ENCODE data around the gene HCN2.
"Not testable (repeated sequence)": the region's sequence is repeated elsewhere in the genome, so short reads cannot be mapped to it uniquely, and the experiment has no call there.

The HCN2 gene

DNA sequence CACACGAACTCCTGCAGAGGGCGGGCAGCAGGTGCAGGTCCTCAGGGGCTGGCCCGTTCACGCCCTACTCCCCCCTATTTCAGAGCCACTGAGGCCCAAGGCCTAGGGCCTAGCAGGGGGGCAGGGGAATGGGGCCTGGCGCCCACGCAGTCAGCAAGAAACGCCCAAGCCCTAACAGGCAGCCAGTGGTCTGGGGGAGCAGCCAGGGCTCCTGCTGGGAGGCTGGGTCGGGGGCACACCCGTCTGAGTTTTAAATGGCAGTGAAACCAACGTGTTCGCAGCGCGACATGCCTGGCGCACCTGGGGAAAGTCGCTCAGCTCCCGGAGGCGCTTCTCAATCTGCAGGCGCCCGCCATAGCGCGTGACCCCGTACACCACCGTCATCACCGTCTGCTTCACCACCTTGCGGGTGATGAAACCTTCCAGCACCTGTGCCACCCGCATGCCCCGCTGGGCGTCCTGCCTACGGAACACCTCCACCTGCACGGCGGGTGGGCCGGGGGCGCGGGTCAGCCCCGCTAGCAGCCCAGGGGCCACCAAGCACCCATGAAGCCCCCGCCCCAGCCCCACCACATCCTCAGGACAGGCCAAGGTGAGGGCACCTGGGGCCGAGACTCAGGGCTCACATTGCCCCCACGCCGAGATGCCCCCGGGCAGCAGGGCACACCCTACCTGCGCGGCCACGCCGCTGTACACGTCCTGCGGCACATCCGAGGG is 29.8 kb downstream of the HCN2 start:
- POLR2A ChIA-PET, result no interaction called here
- DNase-seq (ENCODE audit: extremely low spot score), result no peak

DNA sequence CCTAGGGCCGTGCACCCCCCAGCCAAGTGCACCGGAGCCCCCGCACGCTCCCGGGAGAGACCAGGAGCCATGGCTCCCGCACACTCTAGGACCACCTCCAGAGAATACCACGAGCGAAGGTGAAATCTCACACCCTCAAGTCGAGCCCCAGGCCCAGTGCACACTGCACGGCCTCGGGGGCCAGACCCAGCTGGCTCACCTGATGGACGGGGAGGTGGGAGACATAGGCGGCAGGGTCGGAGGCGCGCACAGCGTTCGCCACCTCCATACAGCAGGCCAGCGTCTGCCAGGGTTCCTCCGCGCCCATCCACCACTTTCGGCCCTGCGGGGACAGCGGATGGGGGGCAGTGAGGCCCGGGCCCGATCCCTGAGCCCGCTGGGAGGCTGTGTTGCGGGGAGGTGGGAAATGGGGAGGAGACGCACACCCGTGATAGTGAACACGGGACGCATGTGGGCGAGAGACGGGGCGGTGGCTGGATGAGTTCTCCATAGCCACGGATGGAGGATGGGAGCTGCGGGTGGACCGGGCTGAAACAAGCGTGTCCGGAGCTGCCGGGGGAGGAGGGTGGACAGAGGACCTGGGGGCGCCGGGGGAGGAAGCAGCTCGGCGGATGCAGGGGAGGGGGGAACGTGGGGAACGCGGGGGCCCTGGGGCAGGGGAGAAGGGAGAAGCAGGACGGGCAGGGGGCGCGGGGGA is 30.6 kb downstream of the HCN2 start:
- DNase-seq (ENCODE audit: extremely low spot score), result no peak
- ChIA-PET CTCF (no interaction called here), POLR2A (interaction anchor here (0.5 kb wide), 1 partner anchor 546 kb away, joined by 3 read pairs; no protein-coding TSS in a partner anchor)
- TF ChIP-seq, protein P1, sequence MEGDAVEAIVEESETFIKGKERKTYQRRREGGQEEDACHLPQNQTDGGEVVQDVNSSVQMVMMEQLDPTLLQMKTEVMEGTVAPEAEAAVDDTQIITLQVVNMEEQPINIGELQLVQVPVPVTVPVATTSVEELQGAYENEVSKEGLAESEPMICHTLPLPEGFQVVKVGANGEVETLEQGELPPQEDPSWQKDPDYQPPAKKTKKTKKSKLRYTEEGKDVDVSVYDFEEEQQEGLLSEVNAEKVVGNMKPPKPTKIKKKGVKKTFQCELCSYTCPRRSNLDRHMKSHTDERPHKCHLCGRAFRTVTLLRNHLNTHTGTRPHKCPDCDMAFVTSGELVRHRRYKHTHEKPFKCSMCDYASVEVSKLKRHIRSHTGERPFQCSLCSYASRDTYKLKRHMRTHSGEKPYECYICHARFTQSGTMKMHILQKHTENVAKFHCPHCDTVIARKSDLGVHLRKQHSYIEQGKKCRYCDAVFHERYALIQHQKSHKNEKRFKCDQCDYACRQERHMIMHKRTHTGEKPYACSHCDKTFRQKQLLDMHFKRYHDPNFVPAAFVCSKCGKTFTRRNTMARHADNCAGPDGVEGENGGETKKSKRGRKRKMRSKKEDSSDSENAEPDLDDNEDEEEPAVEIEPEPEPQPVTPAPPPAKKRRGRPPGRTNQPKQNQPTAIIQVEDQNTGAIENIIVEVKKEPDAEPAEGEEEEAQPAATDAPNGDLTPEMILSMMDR (IDR thresholded peaks at IDR 0.05; ENCODE audit: control extremely low read depth, extremely low read depth, low read depth, missing control alignments), result no peak

More for the DNA sequence above, 29.8 kb downstream of the HCN2 start:
- TF ChIP-seq, protein P1 (IDR thresholded peaks at IDR 0.05; ENCODE audit: control extremely low read depth, extremely low read depth, low read depth, missing control alignments), result no peak
- CTCF ChIA-PET, result no interaction called here

DNA sequence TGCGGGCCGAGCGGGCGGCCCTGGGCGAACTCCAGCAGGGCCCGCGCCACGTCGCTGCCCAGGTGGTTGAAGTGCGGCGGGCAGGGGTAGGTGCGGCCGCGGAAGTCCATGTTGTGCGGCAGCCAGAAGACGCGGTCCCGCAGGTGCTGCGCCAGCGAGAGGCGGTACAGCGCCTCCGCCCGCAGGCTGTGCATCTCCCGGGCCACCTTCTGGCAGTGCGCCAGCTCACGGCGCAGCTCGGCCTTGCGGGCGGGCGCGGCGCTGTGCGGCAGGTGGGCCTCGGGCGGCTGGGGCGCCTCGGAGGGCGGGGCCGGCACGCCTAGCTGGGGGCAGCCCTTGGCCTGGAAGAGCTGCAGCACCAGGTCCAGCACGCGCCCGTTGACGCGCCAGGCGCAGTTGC is 31.5 kb downstream of the HCN2 start:
- CTCF ChIA-PET; DNase-seq (ENCODE audit: extremely low spot score); POLR2A ChIA-PET: not testable (repeated sequence)

DNA sequence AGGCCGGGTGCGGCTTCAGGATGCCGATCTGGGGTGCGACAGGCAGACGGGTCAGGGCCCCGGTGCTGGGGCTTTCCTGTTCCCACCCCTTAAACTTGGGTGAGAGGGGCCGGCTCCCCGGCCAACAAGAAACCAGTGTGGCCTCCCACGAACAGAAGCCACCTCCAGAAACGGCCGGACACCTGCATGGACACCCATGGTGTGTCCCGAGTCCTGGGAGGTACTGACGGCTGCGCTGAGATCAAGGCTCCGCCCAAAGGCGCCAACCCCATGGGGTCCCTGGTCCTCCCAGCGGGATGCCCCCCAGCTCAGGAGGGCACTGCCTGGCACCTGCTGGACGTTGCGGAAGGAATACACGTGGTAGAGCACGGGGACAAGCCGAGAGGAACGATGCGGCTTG is 32.1 kb downstream of the HCN2 start:
- TF ChIP-seq, protein P1 (IDR thresholded peaks at IDR 0.05; ENCODE audit: control extremely low read depth, extremely low read depth, low read depth, missing control alignments), result no peak
- DNase-seq (ENCODE audit: extremely low spot score), result no peak
- CTCF ChIA-PET, result no interaction called here
- POLR2A ChIA-PET, result no interaction called here

DNA sequence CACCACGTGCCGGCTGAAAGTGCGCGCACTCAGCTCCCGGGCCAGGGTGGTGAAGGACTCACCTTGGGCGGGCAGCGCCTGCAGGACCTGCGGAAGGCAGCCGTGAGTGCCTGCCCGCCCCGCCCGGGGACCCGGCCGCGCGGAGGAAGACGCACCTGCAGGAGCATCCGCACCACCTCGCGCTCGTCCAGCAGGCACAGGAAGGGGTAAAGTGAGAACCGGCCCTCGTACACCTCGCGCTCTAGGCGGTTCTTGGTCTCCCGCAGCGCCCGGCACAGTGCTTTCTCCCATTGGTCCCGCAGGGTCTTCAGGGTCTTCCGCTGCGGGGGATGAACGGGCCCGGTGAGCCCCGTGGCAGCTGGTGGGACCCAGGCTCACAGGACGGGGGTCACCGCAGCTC is 33.0 kb downstream of the HCN2 start:
- POLR2A ChIA-PET, result no interaction called here

DNA sequence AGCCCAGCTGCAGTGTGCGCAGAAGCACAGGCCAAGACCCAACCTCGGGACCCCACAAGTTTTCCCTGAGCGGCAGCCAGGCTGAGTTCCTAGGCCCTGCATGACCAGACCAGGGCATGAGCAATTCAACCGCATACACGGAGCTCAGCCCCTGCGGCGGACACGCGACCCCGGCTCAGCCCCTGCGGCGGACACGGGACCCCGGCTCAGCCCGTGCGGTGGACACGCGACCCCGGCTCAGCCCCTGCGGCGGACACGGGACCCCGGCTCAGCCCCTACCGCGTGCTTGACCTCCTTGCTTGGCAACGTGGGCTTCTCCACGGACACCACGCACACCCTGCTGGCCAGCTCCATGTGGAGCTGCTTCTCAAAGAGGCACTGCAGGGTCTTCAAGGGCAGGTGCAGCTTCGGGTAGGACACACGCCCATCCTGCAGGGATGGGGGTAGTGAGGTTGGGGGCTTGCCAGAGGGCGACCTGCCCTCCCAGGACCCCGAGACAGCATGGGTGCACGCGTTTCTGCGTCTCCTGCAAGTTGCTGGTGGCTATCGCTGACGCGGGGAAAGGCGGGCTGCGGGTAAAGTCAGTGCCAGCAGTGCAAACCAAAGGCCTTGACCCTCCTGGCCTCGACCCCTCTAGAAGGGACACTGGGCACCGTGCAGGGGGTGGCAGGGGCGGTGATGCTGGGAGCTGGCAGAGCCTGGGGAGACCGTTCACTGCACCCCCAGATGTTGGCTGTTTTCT is 33.7 kb downstream of the HCN2 start:
- ChIA-PET CTCF (no interaction called here), POLR2A (no interaction called here)
- TF ChIP-seq, protein P1 (IDR thresholded peaks at IDR 0.05; ENCODE audit: control extremely low read depth, extremely low read depth, low read depth, missing control alignments), result no peak
- no peak for DNase-seq (ENCODE audit: extremely low spot score)

More for the DNA sequence above, 33.0 kb downstream of the HCN2 start:
- CTCF ChIA-PET, result no interaction called here
- DNase-seq (ENCODE audit: extremely low spot score), result no peak
- TF ChIP-seq, protein P1 (IDR thresholded peaks at IDR 0.05; ENCODE audit: control extremely low read depth, extremely low read depth, low read depth, missing control alignments), result no peak

DNA sequence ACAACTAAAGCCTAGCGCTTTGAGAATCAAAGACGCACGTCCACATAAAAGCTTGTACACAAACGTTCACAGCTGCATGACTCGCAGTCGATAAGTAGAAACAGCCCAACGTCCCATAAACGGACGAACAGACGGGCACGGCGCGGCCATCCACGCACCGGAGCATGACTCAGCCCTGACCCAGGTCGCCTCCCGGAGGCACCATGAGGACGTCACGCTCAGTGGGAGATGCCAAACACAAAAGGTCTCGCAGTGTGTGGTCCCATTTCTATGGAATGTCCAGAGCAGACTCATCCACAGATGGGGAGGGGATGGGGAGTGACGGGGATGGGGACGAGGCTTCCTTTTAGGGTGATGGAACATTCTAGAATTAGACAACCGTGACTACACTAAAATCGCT is 34.3 kb downstream of the HCN2 start:
- ChIA-PET CTCF (no interaction called here), POLR2A (no interaction called here)
- TF ChIP-seq, protein P1 (IDR thresholded peaks at IDR 0.05; ENCODE audit: control extremely low read depth, extremely low read depth, low read depth, missing control alignments), result no peak
- no peak for DNase-seq (ENCODE audit: extremely low spot score)
